Type B pancreatic cell (in vitro differentiated cells): ENCODE data around the gene CLIP3. TPM values are rescaled to one million over a fixed set of nuclear protein-coding genes. Genes with fewer than 3 reads are reported as not detected.

Source experiments
- DNase-seq: peaks from one replicate; pipeline ENCODE4 v3.0.0; 2021; ENCODE audit warnings: mixed read lengths; ENCODE audit not compliant: unreplicated experiment; ENCODE audit errors: extremely low spot score
- H3K27ac Mint-ChIP-seq: 2 replicates; pipeline ENCODE4 v1.8.0; 2021; ENCODE audit warnings: mild to moderate bottlenecking, mixed read lengths
- H3K27me3 Mint-ChIP-seq: 2 replicates; pipeline ENCODE4 v1.8.0; 2021; ENCODE audit warnings: mixed read lengths
- H3K36me3 Mint-ChIP-seq: 2 replicates; pipeline ENCODE4 v1.8.0; 2021; ENCODE audit warnings: mixed read lengths
- H3K4me1 Mint-ChIP-seq: one replicate; pipeline ENCODE4 v1.8.0; 2021; ENCODE audit warnings: mixed read lengths; ENCODE audit not compliant: unreplicated experiment
- H3K4me3 Mint-ChIP-seq: 2 replicates; pipeline ENCODE4 v1.8.0; 2021; ENCODE audit warnings: mild to moderate bottlenecking, mixed read lengths
- H3K9me3 Mint-ChIP-seq: 2 replicates; pipeline ENCODE4 v1.8.0; 2021; ENCODE audit warnings: mixed read lengths
- total RNA-seq: library from RNA; stranded (reverse); gene quantifications from 2 replicates; pipeline ENCODE4 v1.2.1, GENCODE V29; 2021; ENCODE audit warnings: low replicate concordance
- TF ChIP-seq, protein P1 (sequence below): fragments of 200-600 bp; sonication (generic); conservative IDR thresholded peaks from 2 replicates; pipeline ENCODE4 v1.5.0; 2021; ENCODE audit warnings: antibody characterized with exemption, mild to moderate bottlenecking

CLIP3 gene
- total RNA-seq, 1 donor from 2014 or later, result 51.1 TPM

DNA sequence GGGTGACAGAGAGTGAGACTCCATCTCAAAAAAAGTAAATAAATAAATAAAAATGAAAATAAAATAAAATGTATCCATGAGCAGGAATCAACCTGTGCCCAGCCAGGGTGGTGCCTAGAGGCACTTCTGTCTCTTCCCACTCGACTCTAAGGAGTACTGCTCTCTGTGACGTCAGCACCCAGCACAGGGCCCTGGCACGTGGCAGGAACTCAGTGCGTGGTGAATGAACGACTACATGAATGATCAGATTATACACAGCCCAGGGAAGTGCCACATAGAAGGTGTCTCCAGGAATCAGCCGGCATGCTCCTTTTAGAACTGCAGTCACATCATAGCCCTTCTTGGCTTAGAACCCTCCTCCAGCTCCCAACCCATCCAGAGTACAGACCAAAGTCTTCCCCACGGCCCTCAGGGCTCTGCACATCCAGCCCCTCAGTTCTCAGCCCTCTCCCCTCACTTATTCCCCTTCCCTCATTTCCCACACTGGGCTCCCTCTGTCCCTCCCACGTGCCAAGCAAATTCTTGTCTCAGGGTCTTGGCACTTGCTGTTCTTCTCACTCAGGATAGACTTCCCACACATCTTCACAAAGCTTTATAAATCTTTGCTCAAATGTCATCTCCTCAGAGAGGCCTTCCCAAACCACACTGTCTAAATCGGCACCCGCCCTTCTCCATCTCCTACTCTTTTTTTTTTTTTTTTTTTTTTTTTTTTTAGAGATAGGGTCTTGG, 4.2 kb downstream of the CLIP3 start:
- no peak overlapping the region for H3K27ac Mint-ChIP-seq
- H3K9me3 Mint-ChIP-seq, result no peaks in the 10 kb centered on the region
- peaks cover 4% of the 10 kb centered on the region for H3K4me1 Mint-ChIP-seq
- no peak overlapping the region for H3K4me3 Mint-ChIP-seq
- TF ChIP-seq, protein P1, sequence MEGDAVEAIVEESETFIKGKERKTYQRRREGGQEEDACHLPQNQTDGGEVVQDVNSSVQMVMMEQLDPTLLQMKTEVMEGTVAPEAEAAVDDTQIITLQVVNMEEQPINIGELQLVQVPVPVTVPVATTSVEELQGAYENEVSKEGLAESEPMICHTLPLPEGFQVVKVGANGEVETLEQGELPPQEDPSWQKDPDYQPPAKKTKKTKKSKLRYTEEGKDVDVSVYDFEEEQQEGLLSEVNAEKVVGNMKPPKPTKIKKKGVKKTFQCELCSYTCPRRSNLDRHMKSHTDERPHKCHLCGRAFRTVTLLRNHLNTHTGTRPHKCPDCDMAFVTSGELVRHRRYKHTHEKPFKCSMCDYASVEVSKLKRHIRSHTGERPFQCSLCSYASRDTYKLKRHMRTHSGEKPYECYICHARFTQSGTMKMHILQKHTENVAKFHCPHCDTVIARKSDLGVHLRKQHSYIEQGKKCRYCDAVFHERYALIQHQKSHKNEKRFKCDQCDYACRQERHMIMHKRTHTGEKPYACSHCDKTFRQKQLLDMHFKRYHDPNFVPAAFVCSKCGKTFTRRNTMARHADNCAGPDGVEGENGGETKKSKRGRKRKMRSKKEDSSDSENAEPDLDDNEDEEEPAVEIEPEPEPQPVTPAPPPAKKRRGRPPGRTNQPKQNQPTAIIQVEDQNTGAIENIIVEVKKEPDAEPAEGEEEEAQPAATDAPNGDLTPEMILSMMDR, result no peak
- no peak for DNase-seq
- no peaks in the 10 kb centered on the region for H3K27me3 Mint-ChIP-seq
- H3K36me3 Mint-ChIP-seq, result no peaks in the 10 kb centered on the region

DNA sequence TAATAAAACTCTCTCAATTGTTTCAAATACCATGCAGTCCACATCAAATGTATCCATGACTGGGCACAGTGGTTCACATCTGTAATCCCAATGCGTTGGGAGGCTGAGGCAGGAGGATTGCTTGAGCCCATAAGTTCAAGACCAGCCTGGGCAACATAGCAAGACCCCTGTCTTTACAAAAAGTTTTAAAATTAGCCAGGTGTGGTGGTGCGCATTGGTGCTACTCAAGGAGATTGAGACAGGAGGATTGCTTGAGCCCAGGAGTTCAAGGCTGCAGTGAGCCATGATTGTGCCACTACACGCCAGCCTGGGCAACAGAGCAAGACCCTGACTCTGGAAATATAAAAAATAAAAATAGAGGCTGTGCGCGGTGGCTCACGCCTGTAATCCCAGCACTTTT, 5.0 kb downstream of the CLIP3 start:
- Mint-ChIP-seq H3K27ac (no peak overlapping the region), H3K4me3 (no peak overlapping the region), H3K9me3 (no peaks in the 10 kb centered on the region), H3K4me1 (peaks cover 4% of the 10 kb centered on the region), H3K27me3 (no peaks in the 10 kb centered on the region), H3K36me3 (peaks cover 4% of the 10 kb centered on the region)
- no peak for DNase-seq
- TF ChIP-seq, protein P1, result no peak

DNA sequence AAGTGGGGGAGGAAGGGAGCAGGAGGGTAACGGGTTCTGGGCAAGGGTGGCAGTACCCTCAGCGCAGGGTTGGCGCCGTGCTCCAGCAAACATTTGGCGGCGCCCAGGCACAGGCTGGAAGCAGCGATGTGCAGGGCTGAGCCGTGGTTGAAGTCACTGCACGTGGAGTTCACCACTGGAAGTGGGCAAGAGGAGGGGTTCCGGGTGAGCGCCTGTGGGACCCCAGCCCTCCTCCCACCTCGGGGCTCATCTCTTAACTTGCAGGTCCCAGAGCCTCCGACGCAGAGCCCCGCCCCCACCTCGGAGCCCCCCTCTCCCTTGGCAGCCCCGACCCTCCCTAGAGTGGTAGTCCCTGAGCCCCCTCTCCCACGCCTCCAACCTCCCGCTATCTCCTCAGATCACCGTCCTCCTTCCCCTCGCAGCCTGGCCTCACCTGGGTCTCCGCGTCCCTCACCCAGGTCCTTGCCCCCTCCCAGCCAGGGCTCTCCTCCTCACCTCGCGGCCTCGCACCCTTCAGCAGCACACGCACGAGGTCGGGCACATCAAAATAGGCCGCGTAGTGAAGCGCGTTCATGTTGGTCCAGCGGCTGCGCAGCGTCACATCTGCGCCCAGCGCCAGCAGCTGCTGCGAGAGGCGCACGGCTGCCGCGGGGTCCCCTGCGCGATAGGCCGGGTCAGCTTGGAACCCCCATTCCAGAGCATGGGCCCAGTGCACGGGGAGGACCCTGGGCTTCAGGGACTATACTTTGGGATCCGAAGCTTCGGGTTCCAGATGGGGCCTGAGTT, 6.4 kb downstream of the CLIP3 start:
- H3K9me3 Mint-ChIP-seq, result no peaks in the 10 kb centered on the region

DNA sequence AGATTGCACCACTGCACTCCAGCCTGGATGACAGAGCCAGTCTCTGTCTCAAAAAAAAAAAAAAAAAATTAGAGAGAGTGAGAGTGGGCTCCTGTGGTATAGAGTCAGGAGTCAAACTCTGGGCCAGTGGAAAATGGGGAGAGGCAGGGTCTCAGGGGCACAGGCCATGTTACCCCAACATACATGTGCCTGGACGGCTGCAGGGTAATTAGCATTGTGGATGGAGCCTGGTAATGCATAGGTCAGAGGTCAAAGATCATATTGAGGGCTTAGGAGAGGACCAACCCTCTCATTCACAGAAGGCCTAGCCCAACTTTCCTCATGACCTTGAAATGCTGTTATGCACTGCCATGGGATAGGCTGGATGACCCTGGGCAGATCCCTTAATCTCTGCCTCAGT, 7.1 kb downstream of the CLIP3 start:
- H3K9me3 Mint-ChIP-seq, result no peaks in the 10 kb centered on the region
- no peak overlapping the region for H3K27ac Mint-ChIP-seq
- no peaks in the 10 kb centered on the region for H3K4me1 Mint-ChIP-seq

More for the DNA sequence above, 6.4 kb downstream of the CLIP3 start:
- no peak overlapping the region for H3K27ac Mint-ChIP-seq
- H3K4me3 Mint-ChIP-seq, result no peak overlapping the region
- peaks cover 2% of the 10 kb centered on the region for H3K4me1 Mint-ChIP-seq
- H3K27me3 Mint-ChIP-seq, result no peaks in the 10 kb centered on the region
- no peak for DNase-seq
- TF ChIP-seq, protein P1, result no peak
- peaks cover 4% of the 10 kb centered on the region for H3K36me3 Mint-ChIP-seq

DNA sequence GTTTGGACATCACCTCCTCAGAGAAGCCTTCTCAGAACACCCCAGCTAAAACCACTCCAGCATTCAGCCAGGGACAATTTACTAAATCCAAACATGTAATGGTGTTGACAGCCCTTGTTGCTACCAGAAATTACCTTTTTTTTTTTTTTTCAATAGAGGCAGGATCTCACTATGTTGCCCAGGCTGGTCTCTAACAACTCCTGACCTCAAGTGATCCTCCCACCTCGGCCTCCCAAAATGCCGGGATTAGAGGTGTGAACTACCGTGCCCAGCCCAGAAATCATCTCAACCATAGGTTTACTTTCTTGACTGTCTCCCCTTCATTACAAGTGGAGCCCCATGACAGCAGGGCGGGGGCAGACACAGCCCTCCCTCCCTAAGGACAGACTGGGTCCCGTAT, 9.2 kb downstream of the CLIP3 start:
- Mint-ChIP-seq H3K4me1 (no peaks in the 10 kb centered on the region), H3K9me3 (no peaks in the 10 kb centered on the region), H3K27me3 (no peaks in the 10 kb centered on the region), H3K36me3 (peaks cover 4% of the 10 kb centered on the region), H3K4me3 (no peak overlapping the region), H3K27ac (no peak overlapping the region)
- TF ChIP-seq, protein P1, result no peak
- no peak for DNase-seq

More for the DNA sequence above, 7.1 kb downstream of the CLIP3 start:
- Mint-ChIP-seq H3K4me3 (no peak overlapping the region), H3K27me3 (no peaks in the 10 kb centered on the region), H3K36me3 (peaks cover 4% of the 10 kb centered on the region)
- TF ChIP-seq, protein P1, result no peak
- DNase-seq, result no peak
